Parathyroid adenoma (tissue), 2 donors: ENCODE measurements around the gene KLHL29.

Experiments
- H2AFZ ChIP-seq: fragments of 300-600 bp; sonication (generic); one replicate; pipeline ENCODE4 v1.7.0; 2017; ENCODE audit warnings: antibody characterized with exemption, mild to moderate bottlenecking
- H3K27ac ChIP-seq: fragments of 300-600 bp; sonication (generic); one replicate; pipeline ENCODE4 v1.7.0; 2017
- H3K27me3 ChIP-seq: fragments of 300-600 bp; sonication (generic); one replicate; pipeline ENCODE4 v1.7.0; 2017; ENCODE audit warnings: low read length; ENCODE audit not compliant: control insufficient read depth, insufficient read depth
- H3K36me3 ChIP-seq: fragments of 300-600 bp; sonication (generic); one replicate; pipeline ENCODE4 v1.7.0; 2017; ENCODE audit warnings: low read length; ENCODE audit not compliant: control insufficient read depth, insufficient read depth
- H3K4me1 ChIP-seq: fragments of 300-600 bp; sonication (generic); one replicate; pipeline ENCODE4 v1.7.0; 2017; ENCODE audit warnings: control low read depth
- H3K4me2 ChIP-seq: fragments of 300-600 bp; sonication (generic); one replicate; pipeline ENCODE4 v1.7.0; 2017; ENCODE audit warnings: low read length
- H3K4me3 ChIP-seq: fragments of 300-600 bp; sonication (generic); one replicate; pipeline ENCODE4 v1.7.0; 2017; ENCODE audit warnings: low read depth, low read length
- H3K79me2 ChIP-seq: fragments of 300-600 bp; sonication (generic); one replicate; pipeline ENCODE4 v1.7.0; 2017; ENCODE audit warnings: control low read depth
- H3K9ac ChIP-seq: fragments of 300-600 bp; sonication (generic); one replicate; pipeline ENCODE4 v1.7.0; 2017; ENCODE audit warnings: mild to moderate bottlenecking
- H3K9me3 ChIP-seq: fragments of 300-600 bp; sonication (generic); one replicate; pipeline ENCODE4 v1.7.0; 2017; ENCODE audit warnings: low read length; ENCODE audit not compliant: control insufficient read depth
- CTCF ChIP-seq: fragments of 300-600 bp; sonication (generic); IDR thresholded peaks from one replicate; pipeline ENCODE4 v1.7.0; 2017; ENCODE audit warnings: antibody characterized with exemption, mild to moderate bottlenecking
- donor health status: primary hyperparathyroidism.

The KLHL29 gene

DNA sequence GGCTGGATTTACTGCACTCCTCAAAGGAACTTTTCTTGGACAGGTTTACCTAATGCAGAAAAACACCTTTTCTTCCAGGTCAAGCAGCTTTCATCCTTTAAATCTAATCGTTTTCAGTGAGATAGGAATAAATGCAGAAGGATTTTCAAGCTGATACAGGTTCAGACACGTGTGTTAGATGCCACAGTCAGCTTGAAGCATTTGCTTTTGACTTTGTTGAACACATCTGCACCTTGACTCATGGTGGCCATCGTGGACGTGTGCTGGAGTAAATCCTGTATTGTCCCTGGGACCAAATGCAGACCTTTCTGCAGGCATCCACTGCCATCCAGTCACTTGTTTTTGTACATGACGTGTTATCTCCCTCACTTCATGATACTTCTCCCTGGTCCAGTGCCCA is 61.9 kb downstream of the KLHL29 start:
- Histone ChIP-seq H3K27me3 (no peaks in the 10 kb centered on the region), H3K4me3 (no peak overlapping the region), H3K9ac (no peak overlapping the region), H3K79me2 (no peaks in the 10 kb centered on the region), H3K4me1 (no peaks in the 10 kb centered on the region), H3K9me3 (no peaks in the 10 kb centered on the region), H3K27ac (no peak overlapping the region), H3K36me3 (no peaks in the 10 kb centered on the region), H3K4me2 (no peak overlapping the region), H2AFZ (no peak overlapping the region)
- no peak for TF ChIP-seq CTCF

GRCh38 chr2:23447405-23447804 is 62.4 kb downstream of the KLHL29 start:
- Histone ChIP-seq H3K27me3 (no peaks in the 10 kb centered on the region), H3K4me1 (no peaks in the 10 kb centered on the region), H3K36me3 (no peaks in the 10 kb centered on the region), H3K79me2 (no peaks in the 10 kb centered on the region), H3K9ac (no peak overlapping the region), H3K4me3 (no peak overlapping the region), H3K27ac (no peak overlapping the region), H2AFZ (no peak overlapping the region), H3K9me3 (no peaks in the 10 kb centered on the region), H3K4me2 (no peak overlapping the region)
- no peak for TF ChIP-seq CTCF

- Histone ChIP-seq H3K9me3 (no peaks in the 10 kb centered on the region), H3K36me3 (no peaks in the 10 kb centered on the region), H3K4me3 (no peak overlapping the region), H2AFZ (no peak overlapping the region), H3K27me3 (no peaks in the 10 kb centered on the region), H3K27ac (no peak overlapping the region), H3K4me2 (no peak overlapping the region), H3K79me2 (no peaks in the 10 kb centered on the region), H3K9ac (no peak overlapping the region), H3K4me1 (no peaks in the 10 kb centered on the region)
- no peak for TF ChIP-seq CTCF
Measured at GRCh38 chr2:23448906-23449305, 63.9 kb downstream of the KLHL29 start.

DNA sequence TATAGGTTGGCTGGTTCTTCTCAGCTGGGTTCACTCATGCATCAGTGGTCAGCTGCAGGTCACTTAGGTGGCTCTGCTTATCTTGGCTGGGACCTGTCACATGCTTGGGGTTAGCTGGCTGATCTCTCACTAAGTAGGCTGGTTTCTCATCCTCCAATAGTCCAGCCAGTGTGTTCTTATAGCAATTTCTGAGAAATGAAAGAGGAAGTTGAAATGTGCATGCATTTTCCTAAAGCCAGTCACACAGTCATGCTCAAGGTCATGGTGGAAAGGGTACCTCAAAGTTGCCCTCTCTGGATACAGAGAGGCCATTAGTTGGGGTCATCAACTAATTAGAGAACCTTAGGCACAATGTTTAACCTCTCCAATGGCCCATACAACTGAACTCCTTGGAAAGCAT is 64.4 kb downstream of the KLHL29 start:
- Histone ChIP-seq H3K9ac (no peak overlapping the region), H2AFZ (no peak overlapping the region), H3K79me2 (no peaks in the 10 kb centered on the region), H3K27ac (no peak overlapping the region), H3K9me3 (no peaks in the 10 kb centered on the region), H3K36me3 (no peaks in the 10 kb centered on the region), H3K4me3 (no peak overlapping the region), H3K4me2 (no peak overlapping the region), H3K4me1 (no peaks in the 10 kb centered on the region), H3K27me3 (no peaks in the 10 kb centered on the region)
- TF ChIP-seq CTCF, result no peak

DNA sequence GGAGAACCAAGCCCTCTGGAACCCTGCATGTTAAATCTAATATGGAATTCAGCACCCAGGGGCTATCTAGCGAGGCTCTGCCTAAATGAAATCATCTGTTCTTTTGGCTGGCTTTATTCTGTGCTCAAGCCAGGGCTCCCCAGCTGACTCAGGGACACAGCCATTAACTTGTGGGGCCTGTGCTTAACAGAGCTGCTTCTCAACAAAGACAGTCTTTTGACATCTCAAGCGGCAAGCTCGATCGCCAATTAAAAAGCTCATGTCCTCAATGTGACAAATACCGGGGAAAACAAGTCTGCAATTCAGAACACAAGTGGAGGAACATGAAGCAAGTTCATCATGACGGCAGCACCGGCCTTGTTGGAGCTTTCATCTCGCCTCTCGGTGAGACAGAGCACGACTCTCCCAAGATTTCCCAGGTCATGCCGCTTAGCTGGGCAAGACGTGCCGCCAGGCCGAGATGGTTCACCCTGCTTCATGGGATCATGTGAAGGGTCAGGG is 64.9 kb downstream of the KLHL29 start:
- H2AFZ ChIP-seq, result no peak overlapping the region
- H3K27me3 ChIP-seq, result no peaks in the 10 kb centered on the region
- no peaks in the 10 kb centered on the region for H3K36me3 ChIP-seq
- H3K9ac ChIP-seq, result no peak overlapping the region
- TF ChIP-seq CTCF, result no peak
- H3K79me2 ChIP-seq, result no peaks in the 10 kb centered on the region
- no peak overlapping the region for H3K4me2 ChIP-seq
- no peak overlapping the region for H3K4me3 ChIP-seq
- H3K9me3 ChIP-seq, result no peaks in the 10 kb centered on the region
- H3K4me1 ChIP-seq, result no peaks in the 10 kb centered on the region
- H3K27ac ChIP-seq, result no peak overlapping the region
